H9 (cell line): ENCODE data around the gene FRRS1L. TPM values are rescaled to one million over a fixed set of nuclear protein-coding genes. Genes with fewer than 3 reads are reported as not detected.

Experiments used
- DNase-seq: peaks from one replicate; pipeline ENCODE4 v3.0.0-alpha.2; 2017
- H2AFZ ChIP-seq: one replicate; pipeline ENCODE4 v1.6.1; 2013; ENCODE audit warnings: mild to moderate bottlenecking, low read length, control low read depth, moderate library complexity
- H2AK5ac ChIP-seq: 2 replicates; pipeline ENCODE4 v1.6.1; 2013; ENCODE audit warnings: low read length, control low read depth, mixed read lengths; ENCODE audit not compliant: insufficient read length
- H2BK120ac ChIP-seq: one replicate; pipeline ENCODE4 v1.6.1; 2013; ENCODE audit warnings: low read depth, mild to moderate bottlenecking, low read length, control low read depth, inconsistent platforms; ENCODE audit not compliant: poor library complexity, severe bottlenecking
- H2BK12ac ChIP-seq: 2 replicates; pipeline ENCODE4 v1.6.1; 2013; ENCODE audit warnings: low read length, control low read depth, mixed read lengths, low read depth; ENCODE audit not compliant: insufficient read length
- H2BK15ac ChIP-seq: 2 replicates; pipeline ENCODE4 v1.6.1; 2013; ENCODE audit warnings: low read depth, low read length, control low read depth
- H2BK20ac ChIP-seq: one replicate; pipeline ENCODE4 v1.6.1; 2013; ENCODE audit warnings: low read depth, mild to moderate bottlenecking, low read length, control low read depth, inconsistent platforms; ENCODE audit not compliant: poor library complexity, severe bottlenecking
- H2BK5ac ChIP-seq: 2 replicates; pipeline ENCODE4 v1.6.1; 2013; ENCODE audit warnings: low read length, control low read depth, mixed read lengths; ENCODE audit not compliant: insufficient read length
- H3K14ac ChIP-seq: 2 replicates; pipeline ENCODE4 v1.6.1; 2013; ENCODE audit warnings: low read length, control low read depth; ENCODE audit not compliant: insufficient read depth
- H3K18ac ChIP-seq: 2 replicates; pipeline ENCODE4 v1.6.1; 2013; ENCODE audit warnings: low read depth, mild to moderate bottlenecking, mixed read lengths, low read length, control low read depth; ENCODE audit not compliant: insufficient read length
- H3K23ac ChIP-seq: 2 replicates; pipeline ENCODE4 v1.6.1; 2013; ENCODE audit warnings: low read length, control low read depth, mixed read lengths, low read depth; ENCODE audit not compliant: insufficient read length
- H3K23me2 ChIP-seq: 2 replicates; pipeline ENCODE4 v1.6.1; 2013; ENCODE audit warnings: low read depth, mild to moderate bottlenecking, mixed read lengths, low read length, control low read depth; ENCODE audit not compliant: insufficient read length, poor library complexity, severe bottlenecking
- H3K27ac ChIP-seq: 2 replicates; pipeline ENCODE4 v1.5.1; 2013; ENCODE audit warnings: low read length, control low read depth, mixed read lengths, low read depth; ENCODE audit not compliant: insufficient read length
- H3K27me3 ChIP-seq: 2 replicates; pipeline ENCODE4 v1.6.1; 2013; ENCODE audit warnings: low read length, control low read depth, inconsistent platforms; ENCODE audit not compliant: insufficient read depth
- H3K4ac ChIP-seq: 2 replicates; pipeline ENCODE4 v1.6.1; 2013; ENCODE audit warnings: low read depth, mild to moderate bottlenecking, control low read depth, inconsistent platforms, low read length, moderate library complexity
- H3K4me1 ChIP-seq: 2 replicates; pipeline ENCODE4 v1.6.1; 2013; ENCODE audit warnings: low read length, control low read depth, inconsistent platforms; ENCODE audit not compliant: insufficient read depth
- H3K4me2 ChIP-seq: 2 replicates; pipeline ENCODE4 v1.6.1; 2013; ENCODE audit warnings: low read length, control low read depth, mixed read lengths; ENCODE audit not compliant: insufficient read length, insufficient read depth
- H3K56ac ChIP-seq: 2 replicates; pipeline ENCODE4 v1.6.1; 2013; ENCODE audit warnings: low read depth, mild to moderate bottlenecking, mixed read lengths, low read length, control low read depth; ENCODE audit not compliant: insufficient read length
- H3K79me1 ChIP-seq: 2 replicates; pipeline ENCODE4 v1.6.1; 2013; ENCODE audit warnings: low read depth, mild to moderate bottlenecking, moderate library complexity, low read length, control low read depth, inconsistent platforms; ENCODE audit not compliant: insufficient read depth, poor library complexity, severe bottlenecking
- H3K79me2 ChIP-seq: 2 replicates; pipeline ENCODE4 v1.6.1; 2013; ENCODE audit warnings: low read length, control low read depth, inconsistent platforms; ENCODE audit not compliant: insufficient read depth
- H3K9ac ChIP-seq: 2 replicates; pipeline ENCODE4 v1.6.1; 2013; ENCODE audit warnings: low read length, control low read depth, mixed read lengths; ENCODE audit not compliant: insufficient read length; ENCODE audit errors: extremely low read depth
- H3K9me3 ChIP-seq: one replicate; pipeline ENCODE4 v1.6.1; 2013; ENCODE audit warnings: low read depth, low read length, inconsistent platforms; ENCODE audit not compliant: control insufficient read depth
- H3T11ph ChIP-seq: one replicate; pipeline ENCODE4 v1.6.1; 2013; ENCODE audit warnings: mild to moderate bottlenecking, low read length, control low read depth, inconsistent platforms
- H4K20me1 ChIP-seq: one replicate; pipeline ENCODE4 v1.6.1; 2013; ENCODE audit not compliant: control insufficient read depth, insufficient read length, insufficient read depth
- H4K5ac ChIP-seq: 2 replicates; pipeline ENCODE4 v1.6.1; 2013; ENCODE audit warnings: low read depth, mild to moderate bottlenecking, mixed read lengths, low read length, control low read depth; ENCODE audit not compliant: insufficient read length
- H4K8ac ChIP-seq: replicated peaks from 2 replicates; pipeline ENCODE4 v1.6.1; 2013; ENCODE audit warnings: low read length, control low read depth, mixed read lengths, low read depth; ENCODE audit not compliant: insufficient read length
- H4K91ac ChIP-seq: 2 replicates; pipeline ENCODE4 v1.6.1; 2013; ENCODE audit warnings: low read depth, mild to moderate bottlenecking, moderate library complexity, mixed read lengths, low read length, control low read depth; ENCODE audit not compliant: insufficient read length
- H3K27ac Mint-ChIP-seq, 3 experiments: 2 replicates in 2 of 3; 3 replicates in 1 of 3; pipeline ENCODE4 v1.8.0; 2020 to 2021; ENCODE audit warnings: mixed read lengths in 3 of 3, mild to moderate bottlenecking in 1 of 3, moderate library complexity in 1 of 3
- H3K27me3 Mint-ChIP-seq: 2 replicates; pipeline ENCODE4 v1.8.0; 2021; ENCODE audit warnings: low read depth, mild to moderate bottlenecking, moderate library complexity, mixed read lengths
- H3K36me3 Mint-ChIP-seq, 3 experiments: 2 replicates in 2 of 3; 3 replicates in 1 of 3; pipeline ENCODE4 v1.8.0; 2020 to 2021; ENCODE audit warnings: low read depth in 3 of 3, mixed read lengths in 3 of 3; ENCODE audit not compliant: insufficient read depth in 1 of 3
- H3K4me1 Mint-ChIP-seq, 2 experiments: 2 replicates each; pipeline ENCODE4 v1.8.0; 2020; ENCODE audit warnings: mixed read lengths in 2 of 2
- H3K4me3 Mint-ChIP-seq, 2 experiments: 2 replicates in 1 of 2; 3 replicates in 1 of 2; pipeline ENCODE4 v1.8.0; 2020 to 2021; ENCODE audit warnings: mild to moderate bottlenecking in 2 of 2, mixed read lengths in 2 of 2, moderate library complexity in 1 of 2
- H3K9me3 Mint-ChIP-seq, 2 experiments: 2 replicates in 1 of 2; 3 replicates in 1 of 2; pipeline ENCODE4 v1.8.0; 2020; ENCODE audit warnings: mild to moderate bottlenecking in 2 of 2, mixed read lengths in 2 of 2, moderate library complexity in 1 of 2
- CTCF ChIP-seq: fragments of 200-600 bp; sonication (generic); conservative IDR thresholded peaks from 3 replicates; pipeline ENCODE4 v1.8.0; 2021; ENCODE audit warnings: antibody characterized with exemption, mild to moderate bottlenecking
- WGBS: extraction: QIAGEN DNeasy Blood & Tissue Kit; methylation state at CpG from one replicate; pipeline ENCODE4 v1.1.7; 2013; ENCODE audit warnings: missing lambda C conversion rate, low lambda C conversion rate, mixed read lengths; ENCODE audit not compliant: insufficient read length; ENCODE audit errors: extremely low coverage; 5-methylcytosine and 5-hydroxymethylcytosine counted together
- total RNA-seq: library from RNA; stranded (reverse); gene quantifications from 2 replicates; pipeline ENCODE4 v1.2.1, GENCODE V29; 2021

FRRS1L gene
- total RNA-seq, 1 experiment from 2014 or later = 3.3 TPM

- Histone ChIP-seq H3K4ac (no peak overlapping the region), H2BK5ac (no peak overlapping the region), H2AFZ (no peak overlapping the region), H2BK15ac (no peak overlapping the region), H2AK5ac (no peak overlapping the region), H2BK120ac (no peak overlapping the region), H4K5ac (no peak overlapping the region), H3K27me3 (no peaks in the 10 kb centered on the region), H3K27ac (no peak overlapping the region), H3T11ph (no peak overlapping the region), H3K56ac (no peak overlapping the region), H2BK20ac (no peak overlapping the region), H3K4me1 (no peaks in the 10 kb centered on the region), H3K4me2 (no peak overlapping the region), H3K79me1 (no peaks in the 10 kb centered on the region), H3K9ac (no peak overlapping the region), H4K91ac (no peak overlapping the region), H3K9me3 (no peaks in the 10 kb centered on the region), H4K8ac (no peak overlapping the region), H4K20me1 (no peaks in the 10 kb centered on the region), H3K79me2 (no peaks in the 10 kb centered on the region), H3K23ac (no peak overlapping the region), H3K23me2 (no peaks in the 10 kb centered on the region), H2BK12ac (no peak overlapping the region), H3K14ac (no peak overlapping the region), H3K18ac (no peak overlapping the region)
- no peaks in the 10 kb centered on the region for H3K9me3 Mint-ChIP-seq
- DNase-seq = no peak
- no peaks in the 10 kb centered on the region for H3K4me1 Mint-ChIP-seq
- no CpG with 5 or more reads among the region's 1 CpG for WGBS
- H3K4me3 Mint-ChIP-seq = no peak overlapping the region
- TF ChIP-seq CTCF = no peak
- H3K27me3 Mint-ChIP-seq = no peaks in the 10 kb centered on the region
- H3K36me3 Mint-ChIP-seq = no peaks in the 10 kb centered on the region
- no peak overlapping the region for H3K27ac Mint-ChIP-seq
These were observed 32.9 kb downstream of the FRRS1L start for GRCh38 chr9:109134167-109134578.
